ENCODE measurements around the gene CDK18.
A peak's percentile ranks its signal among the peaks of the same experiment; 100 is the strongest.

CDK18 gene

GRCh38 chr1:205528887-205529825 is 24.7 kb downstream of the CDK18 start:
- H3K27me3 Mint-ChIP-seq = peaks cover 0 to 12% of the 10 kb centered on the region in 2 donors

GRCh38 chr1:205530116-205530515 is 25.6 kb downstream of the CDK18 start:
- Mint-ChIP-seq H3K27ac (no peak overlapping the region), H3K36me3 (no peaks in the 10 kb centered on the region), H3K4me1 (peaks cover 7 to 8% of the 10 kb centered on the region in 2 donors), H3K27me3 (peaks cover 0 to 12% of the 10 kb centered on the region in 2 donors), H3K9me3 (no peaks in the 10 kb centered on the region), H3K4me3 (no peak overlapping the region)
- DNase-seq (no peak), ATAC-seq (replicated peaks) (no peak)

More at GRCh38 chr1:205528887-205529825, 24.7 kb downstream of the CDK18 start:
- peak overlapping the region; percentile 73 to 75 for H3K4me3 Mint-ChIP-seq
- ATAC-seq (replicated peaks) = peak; percentile 91 to 95
- no peaks in the 10 kb centered on the region for H3K9me3 Mint-ChIP-seq
- peak; percentile 67 for DNase-seq
- H3K27ac Mint-ChIP-seq = no peak overlapping the region
- H3K36me3 Mint-ChIP-seq = no peaks in the 10 kb centered on the region
- peaks cover 7 to 8% of the 10 kb centered on the region in 2 donors for H3K4me1 Mint-ChIP-seq

GRCh38 chr1:205531191-205532025 is 26.9 kb downstream of the CDK18 start:
- ATAC-seq (replicated peaks) (no peak), DNase-seq (no peak)
- no peak overlapping the region for H3K4me3 Mint-ChIP-seq
- no peaks in the 10 kb centered on the region for H3K36me3 Mint-ChIP-seq
- no peaks in the 10 kb centered on the region for H3K9me3 Mint-ChIP-seq
- H3K4me1 Mint-ChIP-seq = peaks cover 7 to 10% of the 10 kb centered on the region in 2 donors
- peaks cover 5 to 14% of the 10 kb centered on the region in 2 donors for H3K27me3 Mint-ChIP-seq
- H3K27ac Mint-ChIP-seq = no peak overlapping the region

GRCh38 chr1:205532026-205532898 is 27.8 kb downstream of the CDK18 start:
- peaks cover 16 to 17% of the 10 kb centered on the region in 2 donors for H3K4me1 Mint-ChIP-seq
- H3K27me3 Mint-ChIP-seq = peaks cover 11 to 14% of the 10 kb centered on the region in 2 donors
- no peaks in the 10 kb centered on the region for H3K9me3 Mint-ChIP-seq
- H3K36me3 Mint-ChIP-seq = no peaks in the 10 kb centered on the region
- H3K27ac Mint-ChIP-seq = no peak overlapping the region
- ATAC-seq (replicated peaks) (no peak), DNase-seq (no peak)
- no peak overlapping the region for H3K4me3 Mint-ChIP-seq

GRCh38 chr1:205532996-205533735 is 28.7 kb downstream of the CDK18 start:
- Mint-ChIP-seq H3K27ac (no peak overlapping the region), H3K27me3 (peaks cover 13 to 14% of the 10 kb centered on the region in 2 donors), H3K4me1 (peaks cover 17 to 18% of the 10 kb centered on the region in 2 donors), H3K9me3 (no peaks in the 10 kb centered on the region), H3K36me3 (no peaks in the 10 kb centered on the region), H3K4me3 (no peak overlapping the region)
- DNase-seq (no peak), ATAC-seq (replicated peaks) (no peak)

GRCh38 chr1:205533748-205534443 is 29.4 kb downstream of the CDK18 start:
- DNase-seq = no peak

GRCh38 chr1:205534444-205534985 is 30.0 kb downstream of the CDK18 start:
- no peak for DNase-seq
- Mint-ChIP-seq H3K27ac (no peak overlapping the region), H3K36me3 (no peaks in the 10 kb centered on the region), H3K4me3 (no peak overlapping the region), H3K9me3 (no peaks in the 10 kb centered on the region), H3K4me1 (peaks cover 11 to 14% of the 10 kb centered on the region in 2 donors), H3K27me3 (peaks cover 12 to 16% of the 10 kb centered on the region in 2 donors)
- ATAC-seq (replicated peaks) = no peak

More at GRCh38 chr1:205533748-205534443, 29.4 kb downstream of the CDK18 start:
- H3K36me3 Mint-ChIP-seq = no peaks in the 10 kb centered on the region
- no peak for ATAC-seq (replicated peaks)
- peaks cover 13 to 14% of the 10 kb centered on the region in 2 donors for H3K27me3 Mint-ChIP-seq
- H3K4me3 Mint-ChIP-seq = no peak overlapping the region
- H3K4me1 Mint-ChIP-seq = peaks cover 16 to 18% of the 10 kb centered on the region in 2 donors
- no peak overlapping the region for H3K27ac Mint-ChIP-seq
- H3K9me3 Mint-ChIP-seq = no peaks in the 10 kb centered on the region

- no peaks in the 10 kb centered on the region for H3K9me3 Mint-ChIP-seq
- ATAC-seq (replicated peaks) (no peak), DNase-seq (no peak)
- H3K27me3 Mint-ChIP-seq = peaks cover 14 to 19% of the 10 kb centered on the region in 2 donors
- H3K27ac Mint-ChIP-seq = no peak overlapping the region
- peaks cover 9 to 11% of the 10 kb centered on the region in 2 donors for H3K4me1 Mint-ChIP-seq
- no peaks in the 10 kb centered on the region for H3K36me3 Mint-ChIP-seq
- H3K4me3 Mint-ChIP-seq = no peak overlapping the region
These were observed 30.6 kb downstream of the CDK18 start for GRCh38 chr1:205535096-205535495.

GRCh38 chr1:205535866-205536758 is 31.6 kb downstream of the CDK18 start:
- H3K27ac Mint-ChIP-seq = no peak overlapping the region
- H3K4me1 Mint-ChIP-seq = peaks cover 9 to 11% of the 10 kb centered on the region in 2 donors
- no peaks in the 10 kb centered on the region for H3K9me3 Mint-ChIP-seq
- ATAC-seq (replicated peaks) (no peak), DNase-seq (no peak)
- no peaks in the 10 kb centered on the region for H3K36me3 Mint-ChIP-seq
- no peak overlapping the region for H3K4me3 Mint-ChIP-seq
- peaks cover 17 to 21% of the 10 kb centered on the region in 2 donors for H3K27me3 Mint-ChIP-seq

GRCh38 chr1:205536759-205537361 is 32.4 kb downstream of the CDK18 start:
- Mint-ChIP-seq H3K36me3 (no peaks in the 10 kb centered on the region), H3K27me3 (peaks cover 24 to 29% of the 10 kb centered on the region in 2 donors), H3K4me3 (no peak overlapping the region), H3K27ac (peak overlapping the region; percentile 63), H3K9me3 (no peaks in the 10 kb centered on the region), H3K4me1 (peaks cover 9 to 11% of the 10 kb centered on the region in 2 donors)
- ATAC-seq (replicated peaks) = peak; percentile 61 to 73
- DNase-seq = no peak

- ATAC-seq (replicated peaks) = no peak
- Mint-ChIP-seq H3K9me3 (no peaks in the 10 kb centered on the region), H3K27ac (no peak overlapping the region), H3K36me3 (no peaks in the 10 kb centered on the region), H3K4me1 (peaks cover 9 to 11% of the 10 kb centered on the region in 2 donors), H3K27me3 (peaks cover 29 to 33% of the 10 kb centered on the region in 2 donors), H3K4me3 (no peak overlapping the region)
- DNase-seq = no peak
These were observed 33.0 kb downstream of the CDK18 start for GRCh38 chr1:205537386-205538018.

Measured in stimulated activated naive B cell treated with anti-CD40 and anti-IgM and Interleukin-4, amounts not matched to agents 10 μg/mL and 1 μg/mL and 100 μg/mL, for 72 hours (primary cell).